Thoracic aorta (tissue), 2 donors: ENCODE results near the gene MPL. TPM values are rescaled to one million over a fixed set of nuclear protein-coding genes. Genes with fewer than 3 reads are reported as not detected.

Experiments used
- ATAC-seq: fragments of 150-250 bp; one replicate; pipeline ENCODE4 v1.8.0; 2017; ENCODE audit warnings: low read depth; ENCODE audit not compliant: insufficient number of reproducible peaks, low FRiP score
- DNase-seq: peaks from one replicate; pipeline ENCODE4 v3.0.0-alpha.2; 2020; ENCODE audit warnings: low spot score
- H3K27ac ChIP-seq, 2 donors: fragments of 200-600 bp; sonication (generic); 1 replicate in 1 of 2; 2 replicates in 1 of 2; pipeline ENCODE4 v1.5.1; 2016; ENCODE audit warnings: mild to moderate bottlenecking in 2 of 2, moderate library complexity in 2 of 2
- H3K27me3 ChIP-seq: fragments of 200-600 bp; sonication (generic); replicated peaks from 2 replicates; pipeline ENCODE4 v1.6.0; 2016; ENCODE audit warnings: mild to moderate bottlenecking; ENCODE audit not compliant: insufficient read depth
- H3K36me3 ChIP-seq: fragments of 200-600 bp; sonication (generic); one replicate; pipeline ENCODE4 v1.5.1; 2016
- H3K4me1 ChIP-seq, 2 donors: fragments of 200-600 bp; sonication (generic); 1 replicate in 1 of 2; 2 replicates in 1 of 2; pipeline versions ENCODE4 v1.5.1 to v1.6.0; 2016; ENCODE audit warnings: low read depth in 2 of 2, mild to moderate bottlenecking in 1 of 2; ENCODE audit not compliant: control insufficient read depth in 1 of 2
- H3K4me3 ChIP-seq: fragments of 200-600 bp; sonication (generic); 2 replicates; pipeline ENCODE4 v1.5.1; 2016; ENCODE audit warnings: mild to moderate bottlenecking
- H3K9me3 ChIP-seq: fragments of 200-600 bp; sonication (generic); 2 replicates; pipeline ENCODE4 v1.5.1; 2016
- CTCF ChIP-seq: fragments of 200-600 bp; sonication (generic); IDR thresholded peaks from one replicate; pipeline ENCODE4 v1.5.1; 2019; ENCODE audit warnings: antibody characterized with exemption
- total RNA-seq, 2 donors: library from RNA; depleted of rRNA; stranded (reverse); fragments of >200 nt; gene quantifications; one replicate each; pipeline versions ENCODE4 v1.1.0 to v1.2.3, GENCODE V29; 2016

Gene MPL
- total RNA-seq, 2 donors from 2014 or later = not detected

GRCh38 chr1:43381612-43382011, 44.0 kb downstream of the MPL start:
- H3K27ac ChIP-seq = no peak overlapping the region
- no peaks in the 10 kb centered on the region for H3K9me3 ChIP-seq
- ATAC-seq (peak; percentile 46), DNase-seq (no peak)
- TF ChIP-seq CTCF = no peak
- no peaks in the 10 kb centered on the region for H3K27me3 ChIP-seq
- H3K4me3 ChIP-seq = no peak overlapping the region
- H3K4me1 ChIP-seq = no peaks in the 10 kb centered on the region
- peaks cover 39% of the 10 kb centered on the region for H3K36me3 ChIP-seq

- Histone ChIP-seq H3K4me1 (peaks cover 0 to 3% of the 10 kb centered on the region in 2 donors), H3K4me3 (no peak overlapping the region), H3K27ac (no peak overlapping the region), H3K9me3 (no peaks in the 10 kb centered on the region), H3K36me3 (peaks cover 44% of the 10 kb centered on the region), H3K27me3 (no peaks in the 10 kb centered on the region)
- no peak for TF ChIP-seq CTCF
- DNase-seq = no peak
- no peak for ATAC-seq
Measured at GRCh38 chr1:43382027-43382779, 44.6 kb downstream of the MPL start.

- no peak overlapping the region for H3K27ac ChIP-seq
- H3K9me3 ChIP-seq = no peaks in the 10 kb centered on the region
- peaks cover 44% of the 10 kb centered on the region for H3K36me3 ChIP-seq
- H3K4me3 ChIP-seq = no peak overlapping the region
- no peaks in the 10 kb centered on the region for H3K27me3 ChIP-seq
- no peak for DNase-seq
- H3K4me1 ChIP-seq = peaks cover 3 to 15% of the 10 kb centered on the region in 2 donors
- no peak for TF ChIP-seq CTCF
- ATAC-seq = no peak
Measured at GRCh38 chr1:43383449-43383848, 45.8 kb downstream of the MPL start.

GRCh38 chr1:43386676-43387075, 49.1 kb downstream of the MPL start:
- Histone ChIP-seq H3K4me3 (no peak overlapping the region), H3K36me3 (peaks cover 44% of the 10 kb centered on the region), H3K27me3 (no peaks in the 10 kb centered on the region), H3K4me1 (peaks cover 12 to 33% of the 10 kb centered on the region in 2 donors), H3K27ac (no peak overlapping the region), H3K9me3 (no peaks in the 10 kb centered on the region)
- DNase-seq (no peak), ATAC-seq (no peak)
- no peak for TF ChIP-seq CTCF

- Histone ChIP-seq H3K4me1 (peaks cover 12 to 33% of the 10 kb centered on the region in 2 donors), H3K27me3 (no peaks in the 10 kb centered on the region), H3K36me3 (peaks cover 39% of the 10 kb centered on the region), H3K4me3 (peak overlapping the region; percentile 85), H3K27ac (no peak overlapping the region), H3K9me3 (no peaks in the 10 kb centered on the region)
- TF ChIP-seq CTCF = no peak
- ATAC-seq = no peak
- DNase-seq = no peak
Measured at GRCh38 chr1:43387976-43388599, 50.5 kb downstream of the MPL start.
